GM03348 (cell line): ENCODE measurements around the gene ZNF438.

Experiments used
- DNase-seq: peaks from one replicate; pipeline ENCODE4 v3.0.0; 2012; ENCODE audit warnings: low spot score

Gene ZNF438

DNA sequence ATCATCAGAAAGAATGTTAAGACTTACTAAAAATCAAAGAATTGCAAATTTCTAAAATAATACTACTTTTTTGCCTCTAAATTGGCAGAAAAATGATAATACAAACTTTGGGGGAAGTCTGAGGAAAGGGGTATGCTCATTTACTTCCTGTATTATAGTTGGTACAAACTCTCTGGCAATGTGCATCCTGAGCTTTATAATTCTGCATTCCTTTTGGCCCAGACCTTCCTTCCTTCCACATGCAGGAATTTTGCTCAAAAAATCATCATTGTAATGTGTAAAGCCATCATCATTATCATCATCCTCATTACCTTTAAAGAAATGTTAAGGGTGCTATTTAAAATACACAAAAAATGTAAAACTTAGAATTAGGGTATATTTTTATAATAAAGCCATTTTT lies 148.5 kb downstream of the ZNF438 start:
- DNase-seq: no peak

DNA sequence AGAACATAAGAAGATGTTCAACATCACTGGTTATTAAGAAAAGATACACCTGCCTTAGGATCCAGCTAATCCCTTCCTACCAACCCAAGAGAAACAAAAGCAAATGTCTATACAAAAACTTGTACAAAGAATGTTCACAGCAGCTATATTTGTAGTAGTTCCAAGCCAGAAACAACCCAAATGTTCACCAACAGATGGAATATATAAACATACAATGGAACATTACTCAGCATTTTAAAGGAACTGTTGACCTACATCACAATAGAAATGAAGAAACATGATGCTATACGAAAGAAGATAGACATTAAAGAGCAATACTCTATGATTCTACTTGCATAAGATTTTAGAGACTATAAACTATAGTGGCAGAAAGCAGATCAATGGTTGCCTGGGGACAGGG lies 149.4 kb downstream of the ZNF438 start:
- DNase-seq: no peak

DNA sequence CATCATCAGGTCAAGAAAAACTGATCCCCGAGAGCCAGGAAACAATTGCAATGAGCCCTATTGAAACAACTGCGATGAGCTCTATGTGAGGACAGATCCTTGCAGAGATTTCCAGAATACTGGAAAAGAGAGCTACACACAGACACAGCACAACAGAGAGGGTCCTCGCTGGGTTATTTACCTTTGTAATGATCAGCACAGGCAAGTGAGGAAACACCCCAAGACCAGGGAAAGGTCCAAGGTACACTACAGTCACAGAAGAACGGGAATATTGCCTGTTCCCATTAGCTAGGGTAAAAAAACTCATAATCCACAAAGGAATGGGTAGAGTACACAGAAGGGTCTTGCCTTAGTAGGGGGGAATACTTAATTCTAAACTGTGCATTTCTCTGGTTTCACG lies 152.7 kb downstream of the ZNF438 start:
- DNase-seq: no peak

DNA sequence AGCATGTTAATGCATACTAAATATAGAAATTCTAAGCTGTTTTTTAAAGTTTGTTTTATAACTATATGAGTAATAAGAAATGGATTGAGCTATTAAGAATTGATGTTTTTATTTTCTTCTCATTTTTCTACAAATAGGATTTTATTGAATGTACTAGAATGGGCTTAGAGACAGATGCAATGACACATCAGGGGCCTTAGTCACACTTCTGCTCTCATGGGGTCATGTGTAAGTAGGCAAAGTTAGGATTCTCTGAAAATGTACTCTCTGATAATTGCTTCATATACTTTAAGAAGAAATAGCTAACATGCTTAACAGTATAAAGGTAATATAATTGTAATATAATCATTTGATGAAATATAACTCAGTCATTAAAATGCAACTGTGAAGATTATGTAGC lies 154.6 kb downstream of the ZNF438 start:
- peak; percentile 16 for DNase-seq

DNA sequence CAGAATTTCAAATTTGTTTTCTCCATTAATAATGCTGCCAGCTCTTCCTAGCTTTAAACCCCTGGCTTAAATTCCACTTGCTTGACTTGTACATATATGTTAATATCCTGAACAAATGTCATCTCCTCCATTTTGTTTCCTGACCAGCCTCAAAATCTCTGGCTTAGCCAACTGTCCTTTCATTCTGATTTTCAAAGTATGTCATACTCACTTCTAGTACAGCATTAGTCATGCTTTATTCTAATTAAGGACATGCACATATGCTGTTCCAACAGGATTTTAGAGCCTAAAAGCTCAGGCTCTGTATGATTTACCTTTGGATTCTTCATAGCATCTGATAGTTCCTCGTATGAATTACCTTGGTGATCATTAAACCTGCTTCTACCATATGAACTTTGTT lies 158.3 kb downstream of the ZNF438 start:
- DNase-seq: peak; percentile 8

DNA sequence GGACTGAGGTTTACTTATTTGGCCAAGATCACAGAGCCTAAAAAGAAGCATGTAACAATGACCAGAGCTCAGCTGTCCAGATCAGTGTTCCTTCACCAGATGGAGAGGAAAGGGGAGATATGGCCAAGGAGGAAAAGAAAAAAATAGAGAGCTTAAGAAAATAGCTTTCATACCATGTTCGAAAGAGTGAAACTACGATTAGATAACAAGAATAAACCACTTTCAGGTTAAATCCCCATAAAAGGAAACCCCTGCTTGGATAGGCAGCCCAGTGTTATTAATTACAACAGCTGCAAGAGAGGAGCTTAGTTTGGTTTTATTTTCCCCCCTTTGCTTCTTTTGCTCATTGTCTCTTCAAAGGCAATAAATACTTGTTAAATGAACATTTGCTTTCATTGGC lies 160.8 kb downstream of the ZNF438 start:
- no peak for DNase-seq

DNA sequence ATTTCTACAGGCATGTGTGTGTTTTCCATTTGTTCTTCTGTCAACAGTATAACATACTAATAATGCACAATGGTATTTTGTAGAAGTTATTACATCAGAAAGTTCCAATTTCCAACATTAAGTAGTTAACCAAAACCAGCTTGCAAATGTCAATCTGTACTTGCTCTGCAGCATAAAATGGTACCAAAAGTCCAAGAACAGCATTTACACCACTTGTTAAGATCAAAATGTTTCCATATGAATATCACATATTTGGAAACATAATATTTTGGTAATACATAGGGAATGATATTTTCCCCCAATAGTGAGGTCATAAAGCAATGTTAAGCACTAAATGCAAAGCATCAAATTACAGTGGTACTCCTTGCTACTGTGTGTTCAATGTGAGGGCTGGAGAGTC lies 162.1 kb downstream of the ZNF438 start:
- DNase-seq: no peak

DNA sequence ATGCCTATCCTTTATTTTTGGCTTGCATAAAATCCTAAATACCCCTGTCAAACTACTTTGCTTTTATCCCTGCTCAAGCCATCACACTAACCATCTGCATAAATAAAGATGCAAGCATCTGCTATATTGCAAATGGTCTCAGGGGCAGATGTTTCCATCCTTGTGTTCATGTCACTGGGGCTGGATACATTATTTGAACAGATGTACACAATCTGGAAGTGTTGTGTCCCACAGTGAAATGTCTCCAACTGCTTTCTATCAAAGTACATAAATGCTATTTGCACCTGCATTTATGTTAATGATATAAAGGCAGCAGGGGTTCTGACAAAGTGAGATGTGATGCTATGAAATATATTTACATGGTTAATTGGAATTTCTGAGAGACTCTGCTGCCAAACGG lies 163.1 kb downstream of the ZNF438 start:
- no peak for DNase-seq

DNA sequence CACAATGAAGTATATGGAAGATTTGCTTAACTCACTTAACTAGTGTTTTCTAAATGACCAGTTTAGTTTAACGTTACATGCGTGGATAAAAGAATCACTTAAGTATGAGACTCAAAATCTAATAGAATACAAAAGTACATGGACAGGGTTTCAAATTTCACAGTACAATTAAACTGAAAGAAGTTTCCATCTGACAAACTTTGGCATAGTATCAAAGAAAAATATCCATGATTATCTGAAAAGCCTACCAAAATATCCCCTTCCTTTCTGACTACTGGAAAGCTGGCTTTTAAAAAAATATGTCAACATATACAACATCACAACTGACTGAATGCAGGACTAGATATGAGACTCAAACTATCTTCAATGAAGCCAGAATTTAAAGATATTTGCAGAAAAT lies 164.8 kb downstream of the ZNF438 start:
- no peak for DNase-seq

DNA sequence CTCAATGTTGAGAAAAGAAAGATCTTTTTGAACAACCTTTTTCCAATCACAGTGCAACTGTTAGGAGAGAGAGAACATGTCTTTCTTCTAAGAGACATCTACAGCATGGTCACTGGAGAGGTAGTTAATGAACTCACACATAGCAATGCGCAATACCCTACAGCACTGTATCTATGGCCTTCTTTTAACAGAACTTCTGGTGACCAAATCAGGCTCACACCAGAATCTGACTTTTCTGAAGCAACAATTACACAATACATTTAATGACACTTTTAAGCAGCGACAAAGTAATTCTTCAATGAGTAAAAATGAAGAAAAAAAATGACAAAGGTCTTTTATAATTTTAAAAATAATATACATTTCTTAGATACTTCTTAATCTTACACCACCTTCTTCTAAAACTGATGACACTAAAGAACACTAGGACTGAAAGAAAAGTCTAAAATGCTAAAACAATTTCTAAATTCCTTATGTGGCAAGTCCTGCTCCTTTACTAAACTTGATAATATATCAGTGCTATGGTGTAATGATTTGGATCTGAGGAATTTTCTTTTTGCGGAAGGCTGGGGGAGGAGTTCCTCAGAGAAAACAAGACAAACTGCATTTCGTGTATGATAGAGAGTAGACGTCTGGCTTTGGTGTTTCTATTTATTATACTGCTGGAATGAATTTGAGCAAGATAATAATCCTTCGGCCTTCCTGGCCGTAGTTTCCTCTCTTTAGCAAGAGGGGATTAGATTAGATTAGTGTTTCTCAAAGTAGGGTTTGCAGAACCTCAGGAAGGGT lies 166.3 kb downstream of the ZNF438 start:
- no peak for DNase-seq

DNA sequence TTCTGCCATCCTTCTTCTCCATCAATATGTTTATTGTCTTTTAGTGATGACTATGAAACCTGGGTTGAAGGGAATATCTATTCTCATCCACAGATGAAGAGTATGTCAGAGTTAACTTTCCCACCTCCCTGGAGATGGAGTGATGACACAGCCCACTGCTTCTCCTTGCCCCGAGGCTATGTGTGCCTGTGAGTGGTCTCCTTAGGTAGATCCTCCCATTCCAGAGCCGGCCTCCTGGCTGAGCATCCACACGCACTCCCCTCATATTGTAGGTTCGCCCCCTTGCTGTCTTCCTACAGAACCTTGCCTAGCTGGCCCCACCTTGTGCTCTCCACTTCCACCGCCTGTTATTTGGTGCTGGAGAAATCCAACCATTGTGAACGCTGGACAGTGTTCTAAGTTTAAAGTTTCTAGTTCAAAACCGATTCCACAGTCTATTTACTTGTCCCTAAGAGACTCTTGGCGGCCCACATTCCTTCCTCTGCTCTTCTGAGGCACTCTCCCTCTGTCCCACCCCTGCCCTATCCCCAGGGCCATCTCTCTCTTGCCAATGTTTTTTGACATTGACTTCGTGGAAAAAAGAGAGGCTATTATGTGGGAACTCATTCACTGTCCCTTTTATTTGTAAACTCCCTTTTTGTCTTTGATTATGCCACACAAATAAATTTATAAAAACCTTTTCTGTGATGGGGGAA lies 168.0 kb downstream of the ZNF438 start:
- no peak for DNase-seq

DNA sequence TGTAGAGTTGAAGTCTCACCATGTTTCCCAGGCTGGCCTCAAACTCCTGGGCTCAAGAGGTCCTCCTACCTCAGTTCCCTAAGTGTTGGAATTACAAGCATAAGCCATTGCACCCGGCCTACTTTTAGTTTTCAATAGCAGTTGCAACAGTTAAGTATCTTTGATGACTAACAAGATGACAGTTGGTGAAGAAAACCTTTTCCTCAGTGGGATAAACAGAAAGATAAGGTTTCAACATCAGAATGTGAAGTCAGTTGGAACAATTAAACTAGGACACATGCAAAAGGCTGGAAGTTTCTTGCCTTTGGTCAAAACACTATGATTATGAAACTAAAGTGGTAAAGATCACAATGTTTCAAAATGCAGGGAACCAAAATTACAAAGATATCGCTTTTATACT lies 169.2 kb downstream of the ZNF438 start:
- DNase-seq: peak; percentile 70

DNA sequence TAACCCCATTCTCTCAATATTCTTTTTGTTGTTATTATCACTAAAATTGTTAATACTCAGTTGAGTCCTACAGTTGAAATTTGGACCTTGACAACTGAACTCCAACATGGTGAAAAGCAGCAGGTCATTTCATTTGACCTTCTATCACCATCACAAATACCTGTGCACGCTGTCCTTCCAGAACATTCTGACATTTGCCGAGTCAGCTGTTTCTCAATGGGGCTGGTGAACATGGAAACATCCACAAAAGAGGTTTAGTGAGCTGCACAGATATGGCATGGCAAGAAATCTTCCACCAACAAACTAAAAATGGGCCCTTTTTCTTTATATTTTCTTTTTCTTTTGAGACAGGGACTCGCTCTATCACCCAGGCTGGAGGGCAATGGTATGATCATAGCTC lies 169.7 kb downstream of the ZNF438 start:
- no peak for DNase-seq

DNA sequence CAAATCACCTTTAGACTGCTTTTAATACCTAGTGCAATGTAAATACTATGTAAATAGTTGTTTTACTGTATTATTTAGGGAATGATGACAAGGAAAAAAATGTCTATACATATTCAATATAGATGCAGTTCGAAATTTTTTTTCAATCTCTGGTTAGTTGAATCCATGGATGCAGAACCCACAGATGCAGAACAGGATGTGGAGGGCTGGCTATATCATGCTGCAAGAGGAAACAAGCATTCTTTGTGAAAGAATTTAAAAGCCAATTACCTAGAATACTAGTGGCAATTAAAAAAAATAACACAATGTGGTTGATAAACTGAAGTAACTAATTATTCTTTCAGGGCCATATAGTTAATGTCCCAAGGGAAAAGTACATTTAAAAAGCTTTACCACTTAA lies 170.4 kb downstream of the ZNF438 start:
- no peak for DNase-seq

DNA sequence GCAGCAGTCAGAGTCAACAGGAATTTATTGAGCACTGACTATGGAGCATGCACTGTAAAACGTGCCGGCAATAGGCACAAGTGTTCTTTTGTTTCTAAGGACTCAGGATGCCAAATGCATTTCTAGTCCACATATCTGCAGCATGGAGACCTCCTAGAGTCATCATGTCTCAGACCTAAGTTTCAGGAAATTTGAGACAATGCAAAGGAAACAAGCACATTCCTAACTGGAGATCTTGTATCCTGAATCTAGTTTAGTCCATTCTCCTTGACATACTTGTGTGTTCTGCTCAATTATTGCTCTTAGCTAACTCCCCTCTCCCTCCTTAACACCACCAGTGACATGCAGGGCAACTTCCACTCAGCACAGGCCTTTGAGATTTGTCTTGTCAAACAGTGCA lies 173.2 kb downstream of the ZNF438 start:
- DNase-seq: peak; percentile 22

DNA sequence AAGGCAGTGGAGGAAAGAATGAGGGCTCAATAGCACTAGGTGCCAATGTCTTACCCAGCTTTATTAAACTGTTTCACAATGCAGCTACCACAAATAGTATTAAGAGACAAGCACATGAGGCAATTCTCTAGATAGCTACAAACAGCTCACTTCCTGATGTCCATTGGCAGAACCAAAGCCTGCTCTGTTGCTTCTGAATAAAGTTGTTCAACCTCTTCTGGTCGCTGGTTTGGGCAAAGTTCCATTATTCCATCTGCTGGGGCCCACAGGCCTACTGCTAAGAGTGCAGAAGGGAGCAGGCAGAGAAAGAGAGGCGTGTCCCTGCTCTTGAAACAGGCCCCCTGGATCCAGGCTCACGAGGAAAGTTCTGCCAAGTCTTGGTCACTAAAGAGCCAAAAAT lies 173.9 kb downstream of the ZNF438 start:
- DNase-seq: peak; percentile 81

DNA sequence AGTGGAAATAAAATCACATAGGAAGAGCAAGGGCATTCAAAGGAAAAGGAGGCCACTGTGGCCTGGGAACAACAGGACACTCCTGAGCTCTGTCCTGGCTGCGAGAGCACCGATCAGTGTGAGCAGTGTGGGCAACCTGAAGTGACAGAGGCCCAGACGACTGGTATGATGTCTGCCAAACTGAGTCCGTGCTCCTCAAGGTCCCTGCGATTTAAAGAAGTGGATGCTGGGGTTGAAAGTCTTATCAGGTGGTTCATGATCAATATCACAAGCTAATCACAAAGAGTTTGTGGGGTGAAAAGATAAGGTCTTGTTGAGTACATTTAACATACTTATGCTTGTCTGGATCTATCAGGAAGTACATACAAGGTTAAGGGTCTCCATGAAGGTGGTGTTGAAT lies 176.5 kb downstream of the ZNF438 start:
- DNase-seq: no peak

DNA sequence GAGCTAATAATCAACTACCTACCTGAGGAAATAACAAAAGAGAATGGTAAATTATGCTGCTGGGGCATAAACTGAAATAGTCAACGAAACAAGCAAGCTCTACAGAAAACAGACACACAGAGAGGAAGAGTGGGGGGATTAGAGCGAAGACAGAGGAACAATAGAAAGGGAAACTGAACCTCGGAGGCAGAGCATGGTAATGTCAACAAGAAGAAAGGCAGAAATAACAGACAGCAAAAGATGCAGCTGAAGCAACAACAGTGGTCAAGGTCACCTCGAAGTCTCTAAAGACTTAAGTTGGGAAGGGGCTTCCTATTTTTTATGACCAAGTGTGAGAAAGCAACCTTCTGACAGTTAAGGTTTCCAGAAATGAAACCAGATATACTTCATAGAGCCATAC lies 177.0 kb downstream of the ZNF438 start:
- DNase-seq: no peak

DNA sequence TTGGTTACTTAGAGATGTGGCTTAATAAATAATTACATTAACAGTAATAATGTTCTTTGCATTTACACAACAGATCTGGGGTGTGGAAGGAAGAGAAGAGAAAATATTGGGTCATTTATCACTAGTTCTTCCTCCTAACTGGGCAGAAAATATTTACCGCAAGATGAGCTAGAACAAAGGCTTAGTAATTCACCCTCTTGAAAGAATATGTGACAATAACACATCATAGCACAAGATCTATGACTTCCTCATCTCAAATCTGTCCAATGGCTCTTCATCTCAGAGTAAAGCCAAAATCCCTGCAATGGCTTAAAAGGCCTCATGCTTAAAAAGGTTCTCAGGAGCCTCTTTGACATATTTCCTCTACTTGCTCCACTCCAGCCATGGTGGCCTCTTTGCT lies 178.6 kb downstream of the ZNF438 start:
- no peak for DNase-seq

DNA sequence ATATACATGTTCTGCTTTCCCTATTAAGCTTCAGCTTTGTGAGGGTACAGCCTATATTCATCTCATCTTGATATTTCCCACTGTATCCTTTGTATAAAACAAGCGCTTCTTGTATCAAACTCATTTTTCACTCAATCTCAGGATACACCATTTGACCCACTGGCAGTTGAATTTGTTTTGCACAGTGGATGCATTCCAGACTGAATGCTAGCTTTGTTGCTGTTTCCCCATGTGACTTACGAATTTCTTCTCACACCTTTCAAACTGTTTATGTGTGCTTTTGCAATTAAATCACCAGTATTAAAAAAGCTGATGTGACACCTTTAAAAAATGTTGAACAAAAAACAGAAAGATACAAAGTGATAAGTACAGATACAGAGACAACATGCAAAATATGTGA lies 180.9 kb downstream of the ZNF438 start:
- DNase-seq: no peak

DNA sequence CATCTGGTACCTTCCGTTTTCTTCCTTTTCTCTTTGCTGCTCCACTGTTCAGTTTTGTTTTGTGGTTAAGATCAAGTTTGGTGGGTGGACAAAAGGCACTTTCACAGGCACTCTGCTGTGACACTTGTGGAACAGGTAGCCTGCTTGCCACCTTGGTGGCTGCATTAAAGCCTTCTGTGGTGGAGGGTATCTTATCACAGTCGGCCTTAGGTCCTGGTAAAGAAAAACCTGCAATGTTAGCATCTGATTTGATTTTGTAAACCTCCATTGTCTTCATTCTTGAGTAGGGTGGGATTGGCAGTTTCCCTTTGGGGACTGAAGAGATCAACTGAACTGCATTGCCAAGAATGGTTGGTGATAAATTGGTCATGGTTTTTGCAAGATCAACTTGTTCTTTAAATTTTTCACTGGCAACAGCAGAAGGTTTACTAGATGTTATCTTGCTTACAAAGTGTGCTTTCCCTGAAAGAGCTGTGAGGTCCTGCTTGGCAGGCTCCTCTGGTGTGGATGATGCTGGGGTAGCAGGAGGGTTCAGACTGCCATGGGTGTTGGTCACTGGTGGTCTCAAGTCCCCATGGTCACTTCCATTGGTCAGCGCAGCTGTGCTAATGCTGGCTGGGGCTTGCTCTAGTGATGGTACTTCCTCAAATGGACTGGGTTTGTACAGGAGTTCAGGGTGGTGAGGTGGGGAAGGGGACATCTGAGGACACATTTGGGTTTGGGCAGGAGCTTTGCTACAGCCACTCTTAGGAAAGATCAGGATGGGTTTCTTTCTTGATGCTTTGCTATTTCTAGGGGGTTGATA lies 182.2 kb downstream of the ZNF438 start:
- no peak for DNase-seq

DNA sequence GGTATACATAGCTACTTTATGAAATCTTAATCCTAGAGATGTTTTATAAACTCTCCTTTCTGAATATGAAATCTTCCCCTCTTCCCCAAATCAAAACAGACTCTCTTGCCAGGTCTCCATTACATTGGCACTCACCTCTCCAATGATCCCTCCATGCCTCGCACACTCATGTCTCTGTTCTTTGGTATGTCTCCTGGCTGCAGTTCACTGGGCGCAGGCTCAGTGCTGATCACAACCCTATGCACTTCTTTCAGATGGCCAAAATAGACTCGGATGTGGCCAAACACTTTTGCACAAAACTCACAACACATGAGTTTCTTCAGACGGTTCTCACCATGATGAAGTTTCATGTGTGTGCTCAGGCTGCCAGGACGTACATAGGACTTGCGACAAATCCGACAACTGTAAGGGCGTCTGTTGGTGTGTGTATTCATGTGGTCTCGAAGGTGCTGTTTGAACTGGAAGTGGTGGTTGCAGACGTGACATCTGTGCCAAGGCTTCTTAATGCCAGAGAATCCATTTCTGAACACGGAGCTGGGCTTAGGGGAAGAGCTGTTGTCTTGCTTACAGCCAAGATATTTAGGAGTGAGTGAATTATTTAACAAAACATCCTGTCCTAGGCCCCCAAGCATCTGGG lies 183.2 kb downstream of the ZNF438 start:
- no peak for DNase-seq

DNA sequence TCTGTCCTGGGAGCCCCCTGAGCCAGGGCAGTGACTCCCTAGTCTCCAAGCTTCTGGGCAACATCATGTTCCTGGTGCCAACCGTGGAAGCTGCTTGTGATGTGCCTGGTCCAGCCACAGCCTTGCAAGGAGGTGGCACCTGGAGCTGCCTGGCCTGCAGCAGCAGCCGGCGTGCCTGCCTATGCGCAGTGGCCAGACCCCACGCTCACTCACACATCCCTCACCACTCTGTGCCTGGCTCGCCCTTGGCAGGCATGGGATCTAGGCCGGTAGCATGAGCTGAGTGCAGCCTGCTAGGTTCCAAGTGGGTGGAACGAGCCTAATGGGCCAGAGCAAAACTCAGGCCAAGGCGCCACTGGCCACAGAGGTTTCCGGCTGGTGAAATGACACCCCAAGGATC lies 184.0 kb downstream of the ZNF438 start:
- DNase-seq: no peak
